ENCODE data around the gene PIP4K2A.
"Not testable (repeated sequence)": the region's sequence is repeated elsewhere in the genome, so short reads cannot be mapped to it uniquely, and the experiment has no call there.

Gene PIP4K2A
- 200 to 341 reads per million in 2 experiments for total RNA-seq

- DNase-seq (ENCODE audit: low read depth): peak; percentile 69
Observed at GRCh38 chr10:22714479-22715289, at the start of gene PIP4K2A. Gene PIP4K2A (minus strand): TSS chr10:22714578. CDS start chr10:22714326, 252 bp downstream.

GRCh38 chr10:22761569-22762220 is 47.3 kb upstream of the PIP4K2A start:
- DNase-seq (ENCODE audit: low read depth): no peak

DNA sequence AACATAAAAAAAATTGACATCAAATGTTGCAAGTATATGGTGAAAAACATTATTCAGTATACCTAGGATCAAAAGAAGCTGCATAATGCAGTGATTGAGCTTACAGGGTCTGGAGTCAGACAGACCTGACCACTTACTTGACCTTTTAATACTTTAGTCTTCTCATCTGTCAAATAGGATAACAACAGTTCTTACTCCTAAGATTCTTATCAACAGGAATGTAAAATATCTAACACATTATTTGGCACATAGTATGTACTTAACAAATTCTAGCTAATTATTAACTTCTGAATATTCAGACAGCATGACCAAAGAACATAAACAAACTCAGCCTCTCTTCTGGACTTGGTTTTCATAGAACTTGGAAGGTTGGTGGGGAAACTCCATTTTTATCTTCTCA is 45.6 kb upstream of the PIP4K2A start:
- no peak for DNase-seq (ENCODE audit: low read depth)

- DNase-seq (ENCODE audit: low read depth): no peak
Observed at GRCh38 chr10:22758867-22759266, 44.5 kb upstream of the PIP4K2A start.

- no peak for DNase-seq (ENCODE audit: low read depth)
Observed at GRCh38 chr10:22754296-22754695, 39.9 kb upstream of the PIP4K2A start.

DNA sequence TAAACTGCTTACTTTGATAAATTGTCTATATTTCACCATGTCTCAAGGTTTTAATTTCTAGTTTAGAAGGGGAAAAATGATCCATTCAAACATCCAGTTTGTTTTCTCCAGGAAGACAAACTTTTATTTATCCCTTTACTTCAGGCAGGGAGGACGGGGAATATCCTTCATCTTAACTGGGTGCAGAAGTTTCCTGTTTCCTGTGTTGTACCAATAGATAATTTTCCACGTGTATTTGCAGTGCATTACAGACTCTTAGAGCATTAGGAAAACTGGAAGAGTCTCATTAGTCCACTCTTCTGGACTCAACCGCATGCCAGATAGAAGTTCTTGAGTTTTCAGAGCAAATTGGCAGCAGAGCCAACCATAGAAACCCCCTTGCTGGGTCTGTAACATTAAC is 39.4 kb upstream of the PIP4K2A start:
- no peak for DNase-seq (ENCODE audit: low read depth)

- no peak for DNase-seq (ENCODE audit: low read depth)
Observed at GRCh38 chr10:22752272-22752889, 38.0 kb upstream of the PIP4K2A start.

DNA sequence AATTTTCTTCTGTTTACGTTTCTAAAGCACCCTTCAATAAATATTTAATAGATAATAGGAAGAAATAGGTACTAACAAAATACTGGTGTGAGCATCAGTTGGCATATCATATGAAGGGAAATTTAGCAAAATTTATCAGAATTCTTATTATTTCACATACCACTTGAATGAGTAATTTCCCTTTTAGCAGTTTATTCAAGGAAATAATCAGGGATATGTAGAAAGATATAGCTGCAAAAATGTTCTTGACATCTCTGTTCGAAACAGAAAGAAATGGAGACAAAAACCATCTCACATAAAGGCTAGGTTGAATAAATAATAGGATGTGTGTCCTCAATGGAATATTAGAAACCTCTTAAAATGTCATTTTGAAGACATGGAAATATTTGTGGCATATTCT is 35.8 kb upstream of the PIP4K2A start:
- DNase-seq (ENCODE audit: low read depth): no peak

- not testable (repeated sequence) for DNase-seq (ENCODE audit: low read depth)
Observed at GRCh38 chr10:22744858-22745257, 30.5 kb upstream of the PIP4K2A start.

DNA sequence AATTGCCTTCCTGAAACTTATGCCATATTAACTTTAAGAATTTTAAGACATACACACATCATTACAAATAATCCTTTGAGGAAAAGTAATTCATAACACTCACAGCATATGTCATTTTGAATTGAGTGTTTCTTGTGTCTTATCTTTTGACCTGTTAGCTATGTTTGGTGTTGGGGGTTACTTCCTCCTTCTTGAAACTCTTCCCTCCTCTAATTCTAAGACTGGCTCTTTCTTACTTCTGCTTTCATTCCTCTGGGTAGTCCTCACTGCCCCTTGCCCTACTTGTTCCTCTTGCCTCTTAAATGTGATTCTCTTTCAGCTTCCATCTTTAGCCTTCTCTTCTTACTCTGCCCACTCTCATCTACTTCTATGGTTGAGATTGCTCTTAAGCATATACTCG is 28.3 kb upstream of the PIP4K2A start:
- no peak for DNase-seq (ENCODE audit: low read depth)

GRCh38 chr10:22741631-22742030 is 27.3 kb upstream of the PIP4K2A start:
- DNase-seq (ENCODE audit: low read depth): not testable (repeated sequence)

DNA sequence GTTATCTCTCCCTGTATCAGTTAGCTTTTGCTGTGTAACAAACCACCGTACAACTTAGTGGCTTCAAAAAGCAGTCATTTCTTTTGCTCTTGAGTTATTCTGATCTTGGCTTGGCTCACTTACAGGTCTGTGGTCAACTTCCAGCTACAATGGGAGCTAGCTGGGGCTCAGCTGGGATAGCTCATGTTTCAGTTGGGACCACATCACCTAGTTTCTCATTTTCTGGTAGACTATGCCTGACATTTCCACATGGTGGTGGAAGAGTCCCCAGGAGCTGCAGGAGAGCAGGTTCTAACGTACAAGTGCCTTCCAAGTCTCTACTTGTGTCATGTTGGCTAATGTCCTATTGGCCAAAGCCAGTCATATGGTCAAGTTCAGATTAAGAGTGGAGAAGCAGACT is 25.8 kb upstream of the PIP4K2A start:
- no peak for DNase-seq (ENCODE audit: low read depth)

- no peak for DNase-seq (ENCODE audit: low read depth)
Observed at GRCh38 chr10:22737587-22737986, 23.2 kb upstream of the PIP4K2A start.

- DNase-seq (ENCODE audit: low read depth): no peak
Observed at GRCh38 chr10:22736134-22736533, 21.8 kb upstream of the PIP4K2A start.

DNA sequence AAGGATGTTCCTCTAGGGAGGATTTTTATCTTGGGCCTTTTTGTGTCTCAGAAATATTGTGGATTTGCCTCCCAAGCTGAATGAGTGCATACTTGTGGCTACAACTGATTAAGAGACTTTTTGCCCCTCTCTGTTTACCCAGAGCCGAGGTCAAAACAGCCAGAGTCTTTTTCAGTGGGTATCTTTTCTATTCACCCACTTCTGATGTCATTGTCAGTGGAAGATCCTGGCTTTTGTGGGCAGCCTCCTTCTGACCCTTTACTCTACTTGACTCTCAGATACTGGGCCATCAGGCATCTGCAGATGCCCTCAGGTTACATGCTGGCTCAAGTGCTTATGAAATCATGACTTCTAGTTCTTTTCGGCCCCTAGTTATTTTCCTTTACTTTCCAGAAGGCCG is 19.6 kb upstream of the PIP4K2A start:
- no peak for DNase-seq (ENCODE audit: low read depth)

- no peak for DNase-seq (ENCODE audit: low read depth)
Observed at GRCh38 chr10:22727663-22728062, 13.3 kb upstream of the PIP4K2A start.

GRCh38 chr10:22727112-22727511 is 12.7 kb upstream of the PIP4K2A start:
- no peak for DNase-seq (ENCODE audit: low read depth)

- DNase-seq (ENCODE audit: low read depth): no peak
Observed at GRCh38 chr10:22724773-22725172, 10.4 kb upstream of the PIP4K2A start.

- DNase-seq (ENCODE audit: low read depth): no peak
Observed at GRCh38 chr10:22723783-22724182, 9.4 kb upstream of the PIP4K2A start.

GRCh38 chr10:22723343-22723779 is 9.0 kb upstream of the PIP4K2A start:
- no peak for DNase-seq (ENCODE audit: low read depth)

DNA sequence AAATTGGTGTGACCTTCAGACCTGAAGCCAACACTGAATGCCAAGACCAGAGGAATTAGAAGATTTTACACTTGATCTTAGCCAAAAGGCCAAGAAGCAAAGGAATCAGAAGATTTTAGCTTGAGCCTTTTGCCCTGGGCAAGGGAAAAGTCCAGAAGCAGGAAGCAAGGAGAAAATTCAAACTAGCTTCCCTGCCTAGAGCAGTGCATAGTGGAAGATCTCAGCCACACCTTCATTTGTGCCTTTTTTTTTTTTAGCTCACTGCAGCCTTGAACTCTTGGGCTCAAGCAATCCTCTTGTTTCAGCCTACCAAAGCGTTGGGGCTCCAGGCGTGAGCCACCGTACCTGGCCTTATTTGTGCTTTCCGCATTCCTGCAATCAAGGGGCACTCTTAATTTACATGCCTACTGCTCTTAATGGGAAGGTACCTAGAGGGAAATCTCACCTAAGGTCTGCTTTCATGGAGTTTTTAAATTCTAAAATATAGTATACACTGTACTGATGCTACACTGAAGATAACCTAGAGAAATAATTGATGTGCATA is 8.3 kb upstream of the PIP4K2A start:
- no peak for DNase-seq (ENCODE audit: low read depth)

DNA sequence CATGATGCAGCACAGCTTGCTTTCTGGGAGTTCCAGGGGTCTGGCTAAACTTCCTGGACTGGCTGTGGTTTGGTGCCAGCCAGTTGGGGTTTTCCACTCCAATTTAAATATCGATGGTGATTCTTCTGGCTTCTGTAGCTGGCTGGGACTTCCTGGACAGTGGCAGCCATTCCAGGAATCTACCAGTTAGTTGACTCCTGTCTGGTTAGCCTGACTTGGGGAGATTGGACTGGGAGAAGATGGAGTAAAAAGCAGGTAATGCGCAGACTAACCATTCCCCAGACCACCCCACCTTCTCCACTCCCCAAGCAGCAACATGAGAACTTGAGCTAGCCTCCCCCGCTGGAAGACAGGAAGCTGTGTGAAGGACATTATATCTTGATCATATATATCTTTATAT is 6.3 kb upstream of the PIP4K2A start:
- DNase-seq (ENCODE audit: low read depth): no peak

Data from T follicular helper cell (primary cell).